ENCODE measurements around the gene TSPAN18.

- TF ChIP-seq CTCF (IDR thresholded peaks at IDR 0.05) (no peak), POLR2A (IDR thresholded peaks at IDR 0.05; ENCODE audit: low read depth) (no peak), EP300 (IDR thresholded peaks at IDR 0.05) (no peak)
Measured at GRCh38 chr11:44866286-44866685, 139.5 kb downstream of the TSPAN18 start.
